GM12864 (cell line): ENCODE results near the gene ASPN.

ENCODE experiments used
- DNase-seq: peaks from one replicate; pipeline ENCODE4 v3.0.0-alpha.2; 2011; ENCODE audit warnings: low read depth
- H3K4me3 ChIP-seq: 2 replicates; pipeline ENCODE4 v1.5.1; 2011; ENCODE audit warnings: mild to moderate bottlenecking, low read depth, low read length, control low read depth
- TF ChIP-seq, protein P1 (sequence below): IDR thresholded peaks from 2 replicates; pipeline ENCODE4 v1.5.1; 2011; ENCODE audit warnings: low read depth, mild to moderate bottlenecking, moderate library complexity, low read length, control low read depth, inconsistent platforms; ENCODE audit errors: missing control alignments

ASPN gene

DNA sequence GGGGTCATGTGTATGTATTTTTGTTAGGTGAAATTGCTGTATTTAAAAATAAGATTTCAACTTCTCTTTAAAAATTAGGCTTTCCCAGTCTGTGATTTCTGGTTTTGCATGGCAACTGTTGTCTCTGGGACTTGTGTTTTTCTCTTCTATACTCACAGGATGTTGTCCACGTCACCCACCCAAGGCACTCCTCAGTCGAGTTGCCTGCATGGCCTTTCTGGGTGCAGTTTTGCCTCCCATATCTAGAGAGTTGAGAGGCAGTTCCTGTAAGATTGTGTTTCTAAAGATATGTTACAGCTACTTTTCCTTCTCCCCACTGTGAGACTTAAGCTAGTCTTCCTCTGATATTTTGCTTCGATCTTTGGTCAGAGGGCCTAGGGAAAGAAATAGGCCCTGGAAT, 2.3 kb upstream of the ASPN start:
- no peak overlapping the region for H3K4me3 ChIP-seq
- TF ChIP-seq, protein P1, sequence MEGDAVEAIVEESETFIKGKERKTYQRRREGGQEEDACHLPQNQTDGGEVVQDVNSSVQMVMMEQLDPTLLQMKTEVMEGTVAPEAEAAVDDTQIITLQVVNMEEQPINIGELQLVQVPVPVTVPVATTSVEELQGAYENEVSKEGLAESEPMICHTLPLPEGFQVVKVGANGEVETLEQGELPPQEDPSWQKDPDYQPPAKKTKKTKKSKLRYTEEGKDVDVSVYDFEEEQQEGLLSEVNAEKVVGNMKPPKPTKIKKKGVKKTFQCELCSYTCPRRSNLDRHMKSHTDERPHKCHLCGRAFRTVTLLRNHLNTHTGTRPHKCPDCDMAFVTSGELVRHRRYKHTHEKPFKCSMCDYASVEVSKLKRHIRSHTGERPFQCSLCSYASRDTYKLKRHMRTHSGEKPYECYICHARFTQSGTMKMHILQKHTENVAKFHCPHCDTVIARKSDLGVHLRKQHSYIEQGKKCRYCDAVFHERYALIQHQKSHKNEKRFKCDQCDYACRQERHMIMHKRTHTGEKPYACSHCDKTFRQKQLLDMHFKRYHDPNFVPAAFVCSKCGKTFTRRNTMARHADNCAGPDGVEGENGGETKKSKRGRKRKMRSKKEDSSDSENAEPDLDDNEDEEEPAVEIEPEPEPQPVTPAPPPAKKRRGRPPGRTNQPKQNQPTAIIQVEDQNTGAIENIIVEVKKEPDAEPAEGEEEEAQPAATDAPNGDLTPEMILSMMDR, result no peak
- DNase-seq, result no peak

DNA sequence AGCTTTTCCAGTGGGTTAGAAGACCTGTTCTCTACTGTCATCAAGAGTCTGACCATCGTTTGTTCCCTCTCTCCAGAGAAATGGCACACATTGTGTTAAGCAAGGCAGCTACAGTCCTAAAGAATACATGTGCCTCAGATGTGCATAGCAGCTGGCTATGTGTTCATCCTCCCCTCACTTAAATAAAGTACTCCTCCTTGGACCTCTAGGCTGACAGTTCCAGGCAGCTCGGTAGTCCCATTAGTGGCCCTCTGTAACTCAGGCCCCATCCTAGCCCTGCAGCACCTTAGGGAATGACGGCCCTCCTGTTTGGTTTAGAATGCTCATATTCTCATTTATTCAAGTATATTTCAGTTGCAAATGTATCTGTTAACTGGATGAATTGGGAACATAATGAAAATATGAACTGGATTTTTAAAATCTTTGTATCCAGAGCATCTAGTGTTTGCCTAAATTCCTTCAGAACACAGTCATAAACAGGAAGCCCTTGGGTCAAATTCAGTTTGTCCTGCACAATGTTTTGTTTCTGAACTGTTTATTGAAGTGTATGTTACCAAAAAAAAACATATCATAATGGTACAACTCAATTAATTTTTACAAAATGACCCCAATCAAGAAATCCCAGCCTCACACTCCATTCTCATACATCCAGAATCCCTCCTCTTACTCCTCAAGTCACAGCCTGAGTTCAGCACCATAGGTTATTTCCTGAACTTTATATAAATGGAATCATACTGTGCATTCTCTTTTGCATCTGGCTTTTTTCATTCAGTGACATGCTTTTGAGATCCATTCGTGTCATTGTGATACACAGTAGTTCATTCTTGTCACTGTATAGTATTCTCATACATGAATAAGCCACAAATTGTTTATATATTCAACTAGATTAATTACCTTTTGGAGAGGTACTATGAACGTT, 1.6 kb upstream of the ASPN start:
- no peak overlapping the region for H3K4me3 ChIP-seq
- TF ChIP-seq, protein P1, result no peak
- DNase-seq, result no peak

DNA sequence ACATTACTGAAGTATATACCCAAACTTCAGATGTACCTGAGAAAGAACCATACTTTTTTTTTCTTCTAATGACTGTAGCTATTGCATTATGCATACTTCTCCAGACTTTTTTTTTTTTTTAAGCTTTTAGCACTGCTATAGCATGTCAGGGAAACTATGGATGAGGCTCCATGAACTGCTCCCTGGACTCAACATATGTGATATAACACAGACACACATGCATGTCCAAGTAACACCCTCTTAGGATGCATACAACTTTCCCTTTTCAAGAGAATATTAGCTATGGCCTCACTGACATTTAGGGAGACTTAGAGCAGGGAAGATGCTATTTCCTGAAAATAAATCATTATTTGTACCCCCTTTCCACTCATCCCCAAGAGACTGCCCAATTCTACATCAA, 499 bp upstream of the ASPN start:
- no peak overlapping the region for H3K4me3 ChIP-seq
- TF ChIP-seq, protein P1, result no peak
- no peak for DNase-seq

- TF ChIP-seq, protein P1, result no peak
- peak; percentile 10 for DNase-seq
- no peak overlapping the region for H3K4me3 ChIP-seq
Measured at GRCh38 chr9:92480986-92481633, 1.2 kb downstream of the ASPN start.

GRCh38 chr9:92480291-92480771, 2.0 kb downstream of the ASPN start:
- no peak for DNase-seq
- no peak overlapping the region for H3K4me3 ChIP-seq
- TF ChIP-seq, protein P1, result no peak

GRCh38 chr9:92479346-92479745, 3.0 kb downstream of the ASPN start:
- H3K4me3 ChIP-seq, result no peak overlapping the region
- TF ChIP-seq, protein P1, result no peak
- no peak for DNase-seq

DNA sequence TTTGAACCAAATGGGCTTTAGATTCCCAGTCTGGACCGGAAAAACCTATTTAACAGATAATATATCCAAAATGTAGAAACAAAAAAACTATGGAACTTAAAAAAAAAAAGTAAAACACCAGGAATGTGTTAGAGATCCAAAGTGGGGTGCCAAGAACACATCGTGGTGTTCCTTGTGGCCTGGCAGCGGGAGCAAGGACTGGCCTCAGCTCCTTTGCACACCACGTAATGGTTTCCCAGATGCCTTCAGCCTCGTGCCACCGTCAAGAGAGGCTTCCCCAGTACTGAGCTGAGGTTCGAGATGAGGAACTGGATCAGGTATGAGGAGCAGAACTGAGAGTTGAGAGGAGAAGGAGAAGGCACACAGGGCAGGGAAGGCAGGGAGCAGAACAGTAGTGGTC, 3.5 kb downstream of the ASPN start:
- no peak overlapping the region for H3K4me3 ChIP-seq
- TF ChIP-seq, protein P1, result no peak
- DNase-seq, result no peak
